Suprapubic skin (tissue), 4 donors: Measurements from ENCODE around the gene CUL1. TPM values are rescaled to one million over a fixed set of nuclear protein-coding genes. Genes with fewer than 3 reads are reported as not detected.

ENCODE experiments used
- DNase-seq, 2 donors: peaks; one replicate each; pipeline ENCODE4 v3.0.0-alpha.2; 2019; ENCODE audit warnings: low spot score in 2 of 2
- H3K27ac ChIP-seq: fragments of 200-600 bp; sonication (generic); one replicate; pipeline ENCODE4 v1.5.1; 2019
- H3K27me3 ChIP-seq: fragments of 200-600 bp; sonication (generic); one replicate; pipeline ENCODE4 v1.5.1; 2019
- H3K36me3 ChIP-seq: fragments of 200-600 bp; sonication (generic); one replicate; pipeline ENCODE4 v1.5.1; 2019
- H3K4me1 ChIP-seq: fragments of 200-600 bp; sonication (generic); one replicate; pipeline ENCODE4 v1.5.1; 2019
- H3K4me3 ChIP-seq: fragments of 200-600 bp; sonication (generic); one replicate; pipeline ENCODE4 v1.5.1; 2019; ENCODE audit warnings: mild to moderate bottlenecking
- H3K9me3 ChIP-seq: fragments of 200-600 bp; sonication (generic); one replicate; pipeline ENCODE4 v1.5.1; 2019
- EP300 ChIP-seq: sonication (generic); formaldehyde crosslinking; IDR thresholded peaks from one replicate; pipeline ENCODE4 v1.6.1; 2017; ENCODE audit warnings: antibody characterized with exemption
- POLR2A ChIP-seq, 2 donors: fragments of 450-650 bp; IDR thresholded peaks; one replicate each; pipeline ENCODE4 v1.6.1; 2017; ENCODE audit warnings: antibody characterized with exemption in 2 of 2, mild to moderate bottlenecking in 2 of 2, moderate library complexity in 2 of 2
- POLR2AphosphoS5 ChIP-seq, 3 donors: sonication (generic); formaldehyde crosslinking; IDR thresholded peaks; one replicate each; pipeline ENCODE4 v1.6.1; 2017; ENCODE audit warnings: antibody characterized with exemption in 3 of 3
- WGBS: methylation state at CpG from one replicate; pipeline ENCODE4 v1.1.5; 2018; 5-methylcytosine and 5-hydroxymethylcytosine counted together
- total RNA-seq, 4 donors: library from RNA; depleted of rRNA; stranded (reverse); fragments of >200 nt; gene quantifications; one replicate each; pipeline ENCODE4 v1.1.0, GENCODE V29; 2016
- TF ChIP-seq, protein P1 (sequence below), 2 donors: fragments of 200-600 bp in 1 of 2; fragments of 450-650 bp in 1 of 2; sonication (generic) in 1 of 2; IDR thresholded peaks; one replicate each; pipeline ENCODE4 v1.5.1; 2016 to 2019; ENCODE audit warnings: antibody characterized with exemption in 2 of 2, mild to moderate bottlenecking in 1 of 2, moderate library complexity in 1 of 2

The CUL1 gene
- total RNA-seq, 4 donors from 2014 or later: 49.6 to 63.0 (median 56.6) TPM

DNA sequence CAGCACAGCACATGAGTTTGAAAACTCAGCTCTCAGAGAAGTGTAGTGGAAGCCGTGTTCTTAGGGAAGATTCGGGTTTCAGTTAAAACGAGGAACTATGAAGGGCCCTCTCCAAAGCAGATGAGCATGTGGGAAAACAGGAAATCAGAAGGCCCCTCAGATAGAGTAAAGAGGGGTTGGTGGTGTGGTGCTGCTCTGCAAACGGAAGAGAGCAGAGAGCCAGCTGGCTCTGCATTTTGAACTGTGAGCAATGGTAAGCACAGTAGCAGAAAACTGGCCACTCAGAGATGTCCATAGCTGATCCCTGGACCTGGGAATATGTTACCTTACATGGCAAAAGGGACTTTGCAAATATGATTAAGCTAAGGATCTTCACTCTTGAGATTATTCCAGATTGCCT lies 27.9 kb upstream of the CUL1 start:
- H3K9me3 ChIP-seq: peaks cover 4% of the 10 kb centered on the region
- WGBS: 69% methylated on average over 4 of the region's 4 CpGs
- no peak overlapping the region for H3K27ac ChIP-seq
- no peak overlapping the region for H3K4me3 ChIP-seq
- no peak for DNase-seq
- TF ChIP-seq EP300 (no peak), POLR2A (IDR thresholded peaks at IDR 0.05) (no peak), POLR2AphosphoS5 (IDR thresholded peaks at IDR 0.05) (no peak)
- TF ChIP-seq, protein P1, sequence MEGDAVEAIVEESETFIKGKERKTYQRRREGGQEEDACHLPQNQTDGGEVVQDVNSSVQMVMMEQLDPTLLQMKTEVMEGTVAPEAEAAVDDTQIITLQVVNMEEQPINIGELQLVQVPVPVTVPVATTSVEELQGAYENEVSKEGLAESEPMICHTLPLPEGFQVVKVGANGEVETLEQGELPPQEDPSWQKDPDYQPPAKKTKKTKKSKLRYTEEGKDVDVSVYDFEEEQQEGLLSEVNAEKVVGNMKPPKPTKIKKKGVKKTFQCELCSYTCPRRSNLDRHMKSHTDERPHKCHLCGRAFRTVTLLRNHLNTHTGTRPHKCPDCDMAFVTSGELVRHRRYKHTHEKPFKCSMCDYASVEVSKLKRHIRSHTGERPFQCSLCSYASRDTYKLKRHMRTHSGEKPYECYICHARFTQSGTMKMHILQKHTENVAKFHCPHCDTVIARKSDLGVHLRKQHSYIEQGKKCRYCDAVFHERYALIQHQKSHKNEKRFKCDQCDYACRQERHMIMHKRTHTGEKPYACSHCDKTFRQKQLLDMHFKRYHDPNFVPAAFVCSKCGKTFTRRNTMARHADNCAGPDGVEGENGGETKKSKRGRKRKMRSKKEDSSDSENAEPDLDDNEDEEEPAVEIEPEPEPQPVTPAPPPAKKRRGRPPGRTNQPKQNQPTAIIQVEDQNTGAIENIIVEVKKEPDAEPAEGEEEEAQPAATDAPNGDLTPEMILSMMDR (IDR thresholded peaks at IDR 0.05): no peak
- no peaks in the 10 kb centered on the region for H3K36me3 ChIP-seq
- no peaks in the 10 kb centered on the region for H3K27me3 ChIP-seq
- H3K4me1 ChIP-seq: no peaks in the 10 kb centered on the region

DNA sequence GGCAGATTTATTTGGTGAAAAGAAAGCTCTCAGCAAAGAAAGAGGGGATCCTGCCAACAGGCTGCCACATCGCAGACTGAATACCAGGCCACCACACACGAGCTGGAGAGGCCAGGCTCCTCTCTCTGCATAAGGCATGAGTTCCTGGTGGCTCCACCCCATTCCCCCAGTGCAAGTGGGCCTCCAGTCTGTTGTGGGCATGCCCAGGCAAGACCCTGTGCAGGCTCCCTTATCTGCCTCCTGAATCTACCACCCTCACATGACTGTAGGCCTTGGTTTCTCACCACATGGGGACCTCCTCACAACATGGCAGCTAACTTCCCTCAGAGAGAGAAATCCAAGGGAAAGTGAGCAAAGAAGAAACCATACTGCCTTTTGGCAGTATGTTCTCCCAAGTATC lies 26.7 kb upstream of the CUL1 start:
- DNase-seq: no peak
- H3K4me3 ChIP-seq: no peak overlapping the region
- WGBS: 77% methylated on average over 2 of the region's 2 CpGs
- no peaks in the 10 kb centered on the region for H3K36me3 ChIP-seq
- H3K27ac ChIP-seq: no peak overlapping the region
- peaks cover 2% of the 10 kb centered on the region for H3K27me3 ChIP-seq
- H3K4me1 ChIP-seq: no peaks in the 10 kb centered on the region
- peaks cover 4% of the 10 kb centered on the region for H3K9me3 ChIP-seq
- TF ChIP-seq POLR2AphosphoS5 (IDR thresholded peaks at IDR 0.05) (no peak), EP300 (no peak), POLR2A (IDR thresholded peaks at IDR 0.05) (no peak)
- TF ChIP-seq, protein P1 (IDR thresholded peaks at IDR 0.05): no peak

DNA sequence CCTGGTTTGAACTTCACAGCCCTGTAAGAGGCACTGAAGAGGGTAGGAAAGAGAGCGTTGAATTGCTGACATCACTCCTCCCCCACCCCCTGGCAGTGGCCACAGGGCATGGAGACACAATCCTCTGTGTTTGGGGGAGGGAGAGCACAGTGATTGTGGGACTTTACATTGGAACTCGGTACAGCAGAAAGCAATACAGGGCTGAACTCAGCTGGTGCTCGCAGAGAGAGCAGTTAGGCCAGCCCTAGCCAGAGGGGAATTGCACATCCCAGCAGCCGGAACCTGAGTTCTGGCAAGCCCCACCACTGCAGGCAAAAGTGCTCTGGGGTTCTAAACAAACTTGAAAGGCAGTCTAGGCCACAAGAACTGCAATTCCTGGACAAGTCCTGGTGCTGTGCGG lies 24.0 kb upstream of the CUL1 start:
- WGBS: 82% methylated on average over 5 of the region's 5 CpGs

DNA sequence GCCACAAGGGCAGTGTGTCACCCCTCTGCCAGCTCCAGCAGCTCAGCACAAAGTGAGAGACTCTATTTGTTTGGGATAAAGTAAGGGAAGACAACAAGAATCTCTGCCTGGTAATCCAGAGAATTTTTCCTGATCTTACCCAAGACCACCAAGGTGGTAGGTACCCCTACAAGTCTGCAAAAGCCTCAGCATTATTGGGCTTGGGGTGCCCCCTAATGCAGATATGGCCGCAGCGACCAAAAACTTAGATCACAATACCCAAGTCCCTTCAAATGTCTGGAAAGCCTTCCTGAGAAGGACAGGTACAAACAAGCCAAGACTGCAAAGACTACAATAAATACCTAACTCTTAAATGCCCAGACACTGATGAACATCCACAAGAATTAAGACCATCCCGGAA lies 22.4 kb upstream of the CUL1 start:
- DNase-seq: no peak
- Histone ChIP-seq H3K4me1 (no peaks in the 10 kb centered on the region), H3K27ac (no peak overlapping the region), H3K4me3 (no peak overlapping the region), H3K9me3 (peaks cover 4% of the 10 kb centered on the region), H3K36me3 (no peaks in the 10 kb centered on the region), H3K27me3 (peaks cover 2% of the 10 kb centered on the region)
- WGBS: 92% methylated on average over 3 of the region's 3 CpGs
- TF ChIP-seq EP300: no peak

More for the DNA sequence above, 24.0 kb upstream of the CUL1 start:
- no peaks in the 10 kb centered on the region for H3K4me1 ChIP-seq
- no peaks in the 10 kb centered on the region for H3K36me3 ChIP-seq
- H3K27me3 ChIP-seq: peaks cover 2% of the 10 kb centered on the region
- peaks cover 4% of the 10 kb centered on the region for H3K9me3 ChIP-seq
- H3K27ac ChIP-seq: no peak overlapping the region
- DNase-seq: no peak
- no peak overlapping the region for H3K4me3 ChIP-seq
- no peak for TF ChIP-seq EP300
- TF ChIP-seq, protein P1 (IDR thresholded peaks at IDR 0.05): no peak
- no peak for TF ChIP-seq POLR2AphosphoS5 (IDR thresholded peaks at IDR 0.05)

DNA sequence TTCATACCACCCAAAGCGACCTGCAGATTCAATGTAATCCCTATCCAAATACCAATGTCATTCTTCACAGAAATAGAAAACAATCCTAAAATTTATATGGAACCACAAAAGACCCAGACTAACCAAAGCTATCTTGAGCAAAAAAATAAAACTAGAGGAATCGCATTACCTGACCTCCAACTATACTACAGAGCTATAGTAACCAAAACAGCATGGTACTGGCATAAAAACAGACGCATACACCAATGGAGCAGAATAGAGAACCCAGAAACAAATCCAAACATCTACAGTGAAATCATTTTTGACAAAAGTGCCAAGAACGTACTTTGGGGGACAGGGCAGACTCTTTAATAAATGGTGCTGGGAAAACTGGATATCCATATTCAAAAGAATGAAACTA lies 16.9 kb upstream of the CUL1 start:
- Histone ChIP-seq H3K27ac (no peak overlapping the region), H3K4me1 (no peaks in the 10 kb centered on the region), H3K4me3 (no peak overlapping the region), H3K36me3 (no peaks in the 10 kb centered on the region), H3K9me3 (no peaks in the 10 kb centered on the region), H3K27me3 (peaks cover 2% of the 10 kb centered on the region)
- 94% methylated on average over 4 of the region's 4 CpGs for WGBS
- TF ChIP-seq EP300 (no peak), POLR2A (IDR thresholded peaks at IDR 0.05) (no peak), POLR2AphosphoS5 (IDR thresholded peaks at IDR 0.05) (no peak)
- TF ChIP-seq, protein P1 (IDR thresholded peaks at IDR 0.05): no peak
- no peak for DNase-seq

DNA sequence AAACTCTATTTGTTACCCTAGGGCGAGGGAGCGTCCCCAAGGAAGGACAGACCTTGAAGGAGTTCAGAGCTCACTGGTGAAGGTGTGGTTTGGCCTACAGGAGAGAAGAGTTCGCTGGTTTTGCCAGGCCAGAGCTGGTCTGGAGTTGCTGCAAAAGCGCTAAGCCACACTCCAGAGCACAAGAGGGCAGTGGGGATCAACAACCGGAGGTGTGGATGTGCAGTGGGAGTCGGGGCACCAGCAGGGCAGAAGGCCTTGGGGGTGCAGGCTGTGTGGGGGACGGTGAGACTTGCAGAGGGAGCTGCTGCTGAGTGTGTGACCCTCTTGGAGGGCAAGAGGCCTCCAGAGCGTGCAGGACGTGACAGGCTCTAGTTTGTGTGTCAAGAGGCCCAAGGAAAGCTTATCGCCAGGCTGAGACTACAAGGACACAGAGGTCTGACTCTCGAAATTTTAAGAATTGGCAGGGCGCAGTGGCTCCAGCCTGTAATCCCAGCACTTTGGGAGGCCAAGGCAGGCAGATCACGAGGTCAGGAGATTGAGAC lies 14.3 kb upstream of the CUL1 start:
- Histone ChIP-seq H3K27me3 (no peaks in the 10 kb centered on the region), H3K36me3 (no peaks in the 10 kb centered on the region), H3K9me3 (no peaks in the 10 kb centered on the region), H3K27ac (no peak overlapping the region), H3K4me1 (no peaks in the 10 kb centered on the region), H3K4me3 (no peak overlapping the region)
- 87% methylated on average over 13 of the region's 13 CpGs for WGBS
- no peak for DNase-seq
- TF ChIP-seq, protein P1 (IDR thresholded peaks at IDR 0.05): no peak
- no peak for TF ChIP-seq EP300
- TF ChIP-seq POLR2A (IDR thresholded peaks at IDR 0.05): no peak
